ENCODE results near the gene TKFC.

DNA sequence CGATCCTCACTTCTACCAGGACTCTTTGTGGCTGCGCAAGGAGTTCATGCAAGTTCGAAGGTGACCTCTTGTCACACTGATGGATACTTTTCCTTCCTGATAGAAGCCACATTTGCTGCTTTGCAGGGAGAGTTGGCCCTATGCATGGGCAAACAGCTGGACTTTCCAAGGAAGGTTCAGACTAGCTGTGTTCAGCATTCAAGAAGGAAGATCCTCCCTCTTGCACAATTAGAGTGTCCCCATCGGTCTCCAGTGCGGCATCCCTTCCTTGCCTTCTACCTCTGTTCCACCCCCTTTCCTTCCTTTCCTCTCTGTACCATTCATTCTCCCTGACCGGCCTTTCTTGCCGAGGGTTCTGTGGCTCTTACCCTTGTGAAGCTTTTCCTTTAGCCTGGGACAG lies 35.6 kb downstream of the TKFC start:
- no peak for TF ChIP-seq POLR2A (IDR thresholded peaks at IDR 0.05)
- TF ChIP-seq EP300 (IDR thresholded peaks at IDR 0.05), result no peak
- TF ChIP-seq CTCF (IDR thresholded peaks at IDR 0.05), result no peak
